AG20443 (cell line): Measurements from ENCODE around the gene CHID1.

Experiments
- DNase-seq: peaks from one replicate; pipeline ENCODE4 v3.0.0; 2012; ENCODE audit warnings: low spot score, mixed read lengths

CHID1 gene

GRCh38 chr11:849951-850774 lies 60.4 kb downstream of the CHID1 start:
- no peak for DNase-seq

- DNase-seq, result no peak
Measured at GRCh38 chr11:849104-849824, 61.3 kb downstream of the CHID1 start.

GRCh38 chr11:848380-848931 lies 62.2 kb downstream of the CHID1 start:
- peak; percentile 78 for DNase-seq

- DNase-seq, result no peak
Measured at GRCh38 chr11:847876-848275, 62.7 kb downstream of the CHID1 start.

- no peak for DNase-seq
Measured at GRCh38 chr11:846496-847098, 64.0 kb downstream of the CHID1 start.

GRCh38 chr11:845872-846495 lies 64.6 kb downstream of the CHID1 start:
- no peak for DNase-seq

- peak; percentile 92 for DNase-seq
Measured at GRCh38 chr11:844693-845644, 65.6 kb downstream of the CHID1 start.

- DNase-seq, result peak; percentile 90
Measured at GRCh38 chr11:843818-844692, 66.6 kb downstream of the CHID1 start.

- no peak for DNase-seq
Measured at GRCh38 chr11:843086-843734, 67.4 kb downstream of the CHID1 start.

- DNase-seq, result peak; percentile 89
Measured at GRCh38 chr11:842370-843002, 68.1 kb downstream of the CHID1 start, which contains the start of the genes POLR2L and TSPAN4. TSS of gene POLR2L (minus strand) at chr11:842529. CDS start at chr11:842508, 21 bp downstream. TSS of gene TSPAN4 (plus strand) at chr11:842852. CDS start at chr11:850305, 7,453 bp downstream.

GRCh38 chr11:841981-842369 lies 68.6 kb downstream of the CHID1 start:
- DNase-seq, result no peak

- DNase-seq, result no peak
Measured at GRCh38 chr11:839875-840617, 70.6 kb downstream of the CHID1 start.

- DNase-seq, result no peak
Measured at GRCh38 chr11:839280-839623, 71.4 kb downstream of the CHID1 start.

- peak; percentile 49 for DNase-seq
Measured at GRCh38 chr11:838441-839279, 72.0 kb downstream of the CHID1 start.

GRCh38 chr11:837990-838307 lies 72.7 kb downstream of the CHID1 start:
- DNase-seq, result no peak

GRCh38 chr11:837189-837989 lies 73.2 kb downstream of the CHID1 start:
- no peak for DNase-seq

- no peak for DNase-seq
Measured at GRCh38 chr11:836700-837099, 73.9 kb downstream of the CHID1 start.
